Adrenal gland (tissue), 5 donors: ENCODE data around the gene PNPLA2.

Experiments
- CTCF ChIP-seq, 6 experiments: fragments of 450-650 bp in 4 of 6; fragments of 200-600 bp in 2 of 6; sonication (generic) in 1 of 6; IDR thresholded peaks; 1 replicate in 5 of 6; 2 replicates in 1 of 6; pipeline versions ENCODE4 v1.5.1 to v1.8.0; 2016 to 2021; ENCODE audit warnings: antibody characterized with exemption in 6 of 6, mild to moderate bottlenecking in 2 of 6, moderate library complexity in 1 of 6
- POLR2A ChIP-seq, 2 donors: fragments of 450-650 bp; IDR thresholded peaks; one replicate each; pipeline ENCODE4 v1.6.1; 2017; ENCODE audit warnings: antibody characterized with exemption in 2 of 2, mild to moderate bottlenecking in 2 of 2, moderate library complexity in 1 of 2
- donor health status: DM: no; HTN: no; CAD: no.

DNA sequence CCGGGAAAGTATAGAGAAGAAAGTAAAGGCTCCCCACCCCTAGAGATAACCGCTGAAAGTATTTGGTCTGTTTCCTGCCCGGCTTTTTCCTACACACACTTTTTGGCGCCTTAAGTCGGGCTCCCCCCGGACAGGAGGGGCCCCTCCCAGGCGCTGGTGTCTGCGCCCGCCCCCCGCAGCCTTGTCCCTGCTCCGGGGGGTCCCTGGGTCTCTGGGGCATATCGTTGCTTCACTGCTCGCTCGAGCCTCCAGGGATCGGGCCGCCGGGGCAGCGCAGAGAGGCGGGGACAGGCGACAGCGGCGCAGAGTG, 8.1 kb downstream of the PNPLA2 start:
- TF ChIP-seq CTCF (IDR thresholded peaks at IDR 0.05) (no peak), POLR2A (IDR thresholded peaks at IDR 0.05) (no peak)
